Measurements from ENCODE around the gene IGF1. TPM values are rescaled to one million over a fixed set of nuclear protein-coding genes. Genes with fewer than 3 reads are reported as not detected.

Gene IGF1
- total RNA-seq, 1 experiment from 2014 or later = not detected

DNA sequence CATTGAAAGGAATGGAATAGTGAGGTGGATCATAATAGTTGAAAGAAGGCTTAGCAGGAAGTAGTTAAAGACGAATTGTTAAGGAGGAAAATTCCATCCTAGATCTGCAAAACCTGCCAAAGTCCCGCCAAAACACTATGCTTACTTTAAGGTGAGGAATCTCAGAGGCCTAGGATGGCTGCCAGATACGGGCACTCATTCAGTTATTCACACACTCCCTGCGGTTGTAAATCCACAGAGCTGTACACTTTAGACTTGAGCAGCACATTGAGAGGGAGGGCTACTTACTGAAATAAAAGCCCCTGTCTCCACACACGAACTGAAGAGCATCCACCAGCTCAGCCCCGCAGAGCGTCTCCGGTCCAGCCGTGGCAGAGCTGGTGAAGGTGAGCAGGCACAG, 5.0 kb downstream of the IGF1 start:
- Mint-ChIP-seq H3K9me3 (no peaks in the 10 kb centered on the region), H3K4me1 (peaks cover 9% of the 10 kb centered on the region), H3K36me3 (no peaks in the 10 kb centered on the region), H3K27ac (no peak overlapping the region), H3K27me3 (ENCODE audit: low read depth) (no peaks in the 10 kb centered on the region; the same call in 1 of the 2 replicates), H3K4me3 (no peak overlapping the region)
- ATAC-seq (no peak), DNase-seq (ENCODE audit: low spot score) (no peak)
- POLR2A ChIA-PET = no interaction called here
- CTCF ChIA-PET = interaction anchor here (1.4 to 1.8 kb wide), 2 partner anchors 9 to 336 kb away, joined by 3 to 6 read pairs; no protein-coding TSS in a partner anchor
- TF ChIP-seq ZNF423 (CRISPR knock-in tag; IDR thresholded peaks at IDR 0.05) (no peak), ZNF138 (CRISPR knock-in tag; conservative IDR thresholded peaks at IDR 0.05) (no peak), PRRX2 (CRISPR knock-in tag; IDR thresholded peaks at IDR 0.05) (no peak), ZNF219 (CRISPR knock-in tag; IDR thresholded peaks at IDR 0.05; ENCODE audit: borderline replicate concordance) (no peak), ZNF263 (CRISPR knock-in tag; IDR thresholded peaks at IDR 0.05; ENCODE audit: low read depth) (no peak), MLX (CRISPR knock-in tag; IDR thresholded peaks at IDR 0.05) (no peak), MYBL2 (CRISPR knock-in tag; IDR thresholded peaks at IDR 0.05) (no peak), SP1 (CRISPR knock-in tag; conservative IDR thresholded peaks at IDR 0.05) (no peak), PRDM15 (CRISPR knock-in tag; IDR thresholded peaks at IDR 0.05) (no peak), USF2 (CRISPR knock-in tag; IDR thresholded peaks at IDR 0.05) (no peak), NR2C2 (CRISPR knock-in tag; IDR thresholded peaks at IDR 0.05) (no peak), SMAD3 (CRISPR knock-in tag; IDR thresholded peaks at IDR 0.05; ENCODE audit: borderline replicate concordance) (no peak), NFE2L1 (CRISPR knock-in tag; IDR thresholded peaks at IDR 0.05) (no peak), TP53 (CRISPR knock-in tag; IDR thresholded peaks at IDR 0.05) (no peak), GABPB1 (CRISPR knock-in tag; IDR thresholded peaks at IDR 0.05) (no peak)
- TF ChIP-seq, protein P1, sequence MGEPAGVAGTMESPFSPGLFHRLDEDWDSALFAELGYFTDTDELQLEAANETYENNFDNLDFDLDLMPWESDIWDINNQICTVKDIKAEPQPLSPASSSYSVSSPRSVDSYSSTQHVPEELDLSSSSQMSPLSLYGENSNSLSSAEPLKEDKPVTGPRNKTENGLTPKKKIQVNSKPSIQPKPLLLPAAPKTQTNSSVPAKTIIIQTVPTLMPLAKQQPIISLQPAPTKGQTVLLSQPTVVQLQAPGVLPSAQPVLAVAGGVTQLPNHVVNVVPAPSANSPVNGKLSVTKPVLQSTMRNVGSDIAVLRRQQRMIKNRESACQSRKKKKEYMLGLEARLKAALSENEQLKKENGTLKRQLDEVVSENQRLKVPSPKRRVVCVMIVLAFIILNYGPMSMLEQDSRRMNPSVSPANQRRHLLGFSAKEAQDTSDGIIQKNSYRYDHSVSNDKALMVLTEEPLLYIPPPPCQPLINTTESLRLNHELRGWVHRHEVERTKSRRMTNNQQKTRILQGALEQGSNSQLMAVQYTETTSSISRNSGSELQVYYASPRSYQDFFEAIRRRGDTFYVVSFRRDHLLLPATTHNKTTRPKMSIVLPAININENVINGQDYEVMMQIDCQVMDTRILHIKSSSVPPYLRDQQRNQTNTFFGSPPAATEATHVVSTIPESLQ (CRISPR knock-in tag; IDR thresholded peaks at IDR 0.05) = no peak
- TF ChIP-seq, protein P2, sequence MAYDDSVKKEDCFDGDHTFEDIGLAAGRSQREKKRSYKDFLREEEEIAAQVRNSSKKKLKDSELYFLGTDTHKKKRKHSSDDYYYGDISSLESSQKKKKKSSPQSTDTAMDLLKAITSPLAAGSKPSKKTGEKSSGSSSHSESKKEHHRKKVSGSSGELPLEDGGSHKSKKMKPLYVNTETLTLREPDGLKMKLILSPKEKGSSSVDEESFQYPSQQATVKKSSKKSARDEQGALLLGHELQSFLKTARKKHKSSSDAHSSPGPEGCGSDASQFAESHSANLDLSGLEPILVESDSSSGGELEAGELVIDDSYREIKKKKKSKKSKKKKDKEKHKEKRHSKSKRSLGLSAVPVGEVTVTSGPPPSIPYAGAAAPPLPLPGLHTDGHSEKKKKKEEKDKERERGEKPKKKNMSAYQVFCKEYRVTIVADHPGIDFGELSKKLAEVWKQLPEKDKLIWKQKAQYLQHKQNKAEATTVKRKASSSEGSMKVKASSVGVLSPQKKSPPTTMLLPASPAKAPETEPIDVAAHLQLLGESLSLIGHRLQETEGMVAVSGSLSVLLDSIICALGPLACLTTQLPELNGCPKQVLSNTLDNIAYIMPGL (CRISPR knock-in tag; IDR thresholded peaks at IDR 0.05) = no peak
- TF ChIP-seq, protein P3, sequence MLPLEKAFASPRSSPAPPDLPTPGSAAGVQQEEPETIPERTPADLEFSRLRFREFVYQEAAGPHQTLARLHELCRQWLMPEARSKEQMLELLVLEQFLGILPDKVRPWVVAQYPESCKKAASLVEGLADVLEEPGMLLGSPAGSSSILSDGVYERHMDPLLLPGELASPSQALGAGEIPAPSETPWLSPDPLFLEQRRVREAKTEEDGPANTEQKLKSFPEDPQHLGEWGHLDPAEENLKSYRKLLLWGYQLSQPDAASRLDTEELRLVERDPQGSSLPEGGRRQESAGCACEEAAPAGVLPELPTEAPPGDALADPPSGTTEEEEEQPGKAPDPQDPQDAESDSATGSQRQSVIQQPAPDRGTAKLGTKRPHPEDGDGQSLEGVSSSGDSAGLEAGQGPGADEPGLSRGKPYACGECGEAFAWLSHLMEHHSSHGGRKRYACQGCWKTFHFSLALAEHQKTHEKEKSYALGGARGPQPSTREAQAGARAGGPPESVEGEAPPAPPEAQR (CRISPR knock-in tag; IDR thresholded peaks at IDR 0.05) = no peak
- TF ChIP-seq, protein P4, sequence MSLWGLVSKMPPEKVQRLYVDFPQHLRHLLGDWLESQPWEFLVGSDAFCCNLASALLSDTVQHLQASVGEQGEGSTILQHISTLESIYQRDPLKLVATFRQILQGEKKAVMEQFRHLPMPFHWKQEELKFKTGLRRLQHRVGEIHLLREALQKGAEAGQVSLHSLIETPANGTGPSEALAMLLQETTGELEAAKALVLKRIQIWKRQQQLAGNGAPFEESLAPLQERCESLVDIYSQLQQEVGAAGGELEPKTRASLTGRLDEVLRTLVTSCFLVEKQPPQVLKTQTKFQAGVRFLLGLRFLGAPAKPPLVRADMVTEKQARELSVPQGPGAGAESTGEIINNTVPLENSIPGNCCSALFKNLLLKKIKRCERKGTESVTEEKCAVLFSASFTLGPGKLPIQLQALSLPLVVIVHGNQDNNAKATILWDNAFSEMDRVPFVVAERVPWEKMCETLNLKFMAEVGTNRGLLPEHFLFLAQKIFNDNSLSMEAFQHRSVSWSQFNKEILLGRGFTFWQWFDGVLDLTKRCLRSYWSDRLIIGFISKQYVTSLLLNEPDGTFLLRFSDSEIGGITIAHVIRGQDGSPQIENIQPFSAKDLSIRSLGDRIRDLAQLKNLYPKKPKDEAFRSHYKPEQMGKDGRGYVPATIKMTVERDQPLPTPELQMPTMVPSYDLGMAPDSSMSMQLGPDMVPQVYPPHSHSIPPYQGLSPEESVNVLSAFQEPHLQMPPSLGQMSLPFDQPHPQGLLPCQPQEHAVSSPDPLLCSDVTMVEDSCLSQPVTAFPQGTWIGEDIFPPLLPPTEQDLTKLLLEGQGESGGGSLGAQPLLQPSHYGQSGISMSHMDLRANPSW (CRISPR knock-in tag; conservative IDR thresholded peaks at IDR 0.05; ENCODE audit: low read depth) = no peak
- TF ChIP-seq, protein P5, sequence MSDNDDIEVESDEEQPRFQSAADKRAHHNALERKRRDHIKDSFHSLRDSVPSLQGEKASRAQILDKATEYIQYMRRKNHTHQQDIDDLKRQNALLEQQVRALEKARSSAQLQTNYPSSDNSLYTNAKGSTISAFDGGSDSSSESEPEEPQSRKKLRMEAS (CRISPR knock-in tag; IDR thresholded peaks at IDR 0.05) = no peak

Measured in WTC11 (cell line).